DOHH2 (cell line): Measurements from ENCODE around the gene RPUSD1.

Experiments
- CTCF ChIP-seq: fragments of 200-600 bp; sonication (generic); IDR thresholded peaks from one replicate; pipeline ENCODE4 v1.5.1; 2014; ENCODE audit warnings: antibody characterized with exemption, mild to moderate bottlenecking, low read depth, low read length; ENCODE audit not compliant: poor library complexity, severe bottlenecking
- EZH2phosphoT487 ChIP-seq: fragments of 200-600 bp; sonication (generic); IDR thresholded peaks from 2 replicates; pipeline ENCODE4 v1.6.1; 2017; ENCODE audit warnings: borderline replicate concordance, mild to moderate bottlenecking, antibody characterized with exemption, low read length, moderate library complexity, mixed read lengths

- TF ChIP-seq CTCF (no peak), EZH2phosphoT487 (no peak)
These were observed 1.1 kb upstream of the RPUSD1 start for GRCh38 chr16:789191-789850.
